Keratinocyte (primary cell): ENCODE measurements around the gene HRCT1.

Experiments used
- EZH2 ChIP-seq: IDR thresholded peaks from one replicate; pipeline ENCODE4 v1.6.1; 2012; ENCODE audit warnings: inconsistent platforms, mild to moderate bottlenecking, low read length, moderate library complexity
- TF ChIP-seq, protein P1 (sequence below), 3 experiments: IDR thresholded peaks in 1 of 3; conservative IDR thresholded peaks in 1 of 3; optimal IDR thresholded peaks in 1 of 3; 2 replicates in 2 of 3; 3 replicates in 1 of 3; pipeline versions ENCODE3 to v1.5.1; 2011; ENCODE audit warnings: low read length in 3 of 3, mild to moderate bottlenecking in 3 of 3, moderate library complexity in 2 of 3, control low read depth in 1 of 3, inconsistent platforms in 1 of 3; ENCODE audit not compliant: insufficient read depth in 2 of 3; ENCODE audit errors: extremely low read depth in 1 of 3

DNA sequence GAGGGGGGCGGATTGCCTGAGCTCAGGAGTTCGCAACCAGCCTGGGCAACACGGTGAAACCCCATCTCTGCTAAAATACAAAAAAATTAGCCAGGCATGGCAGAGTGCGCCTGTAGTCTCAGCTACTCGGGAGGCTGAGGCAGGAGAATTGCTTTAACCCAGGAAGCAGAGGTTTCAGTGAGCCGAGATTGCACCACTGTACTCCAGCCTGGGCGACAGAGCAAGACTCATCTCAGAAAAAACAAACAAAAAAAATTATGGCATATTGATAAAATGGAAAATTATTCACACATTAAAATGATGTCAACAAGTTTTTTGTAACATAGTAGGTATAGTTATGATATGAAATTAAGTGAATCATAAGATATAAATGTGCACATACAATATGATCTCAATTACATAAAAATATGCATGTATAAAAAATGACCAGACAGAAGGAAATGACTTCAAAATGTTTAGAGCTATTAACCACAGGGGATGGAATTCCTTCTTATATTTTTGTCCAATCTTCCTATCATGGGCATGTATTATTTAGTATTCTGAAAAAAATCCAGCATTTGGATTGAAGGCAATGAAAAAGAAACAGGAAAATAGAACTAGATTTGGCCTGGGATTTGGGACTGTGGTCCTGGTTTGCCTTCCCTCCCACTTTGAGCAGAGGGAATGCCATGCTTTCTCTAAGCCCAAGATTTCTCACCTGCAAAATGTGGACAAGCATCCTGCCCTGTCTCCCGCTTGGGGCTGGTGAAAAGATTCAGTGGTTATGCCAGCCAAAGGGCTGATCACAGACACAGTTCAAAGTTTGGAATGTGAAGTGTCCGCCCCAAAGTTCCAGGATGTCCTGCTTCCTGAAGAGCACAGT is 22.8 kb downstream of the HRCT1 start:
- TF ChIP-seq, protein P1, sequence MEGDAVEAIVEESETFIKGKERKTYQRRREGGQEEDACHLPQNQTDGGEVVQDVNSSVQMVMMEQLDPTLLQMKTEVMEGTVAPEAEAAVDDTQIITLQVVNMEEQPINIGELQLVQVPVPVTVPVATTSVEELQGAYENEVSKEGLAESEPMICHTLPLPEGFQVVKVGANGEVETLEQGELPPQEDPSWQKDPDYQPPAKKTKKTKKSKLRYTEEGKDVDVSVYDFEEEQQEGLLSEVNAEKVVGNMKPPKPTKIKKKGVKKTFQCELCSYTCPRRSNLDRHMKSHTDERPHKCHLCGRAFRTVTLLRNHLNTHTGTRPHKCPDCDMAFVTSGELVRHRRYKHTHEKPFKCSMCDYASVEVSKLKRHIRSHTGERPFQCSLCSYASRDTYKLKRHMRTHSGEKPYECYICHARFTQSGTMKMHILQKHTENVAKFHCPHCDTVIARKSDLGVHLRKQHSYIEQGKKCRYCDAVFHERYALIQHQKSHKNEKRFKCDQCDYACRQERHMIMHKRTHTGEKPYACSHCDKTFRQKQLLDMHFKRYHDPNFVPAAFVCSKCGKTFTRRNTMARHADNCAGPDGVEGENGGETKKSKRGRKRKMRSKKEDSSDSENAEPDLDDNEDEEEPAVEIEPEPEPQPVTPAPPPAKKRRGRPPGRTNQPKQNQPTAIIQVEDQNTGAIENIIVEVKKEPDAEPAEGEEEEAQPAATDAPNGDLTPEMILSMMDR (optimal IDR thresholded peaks at IDR 0.05 in 1 of 3, IDR thresholded peaks at IDR 0.05 in 1 of 3, conservative IDR thresholded peaks at IDR 0.05 in 1 of 3; ENCODE audit: extremely low read depth in 1 of 3, insufficient read depth in 2 of 3, low read length in 3 of 3), result no peak
- no peak for TF ChIP-seq EZH2
